OCI-LY1 (cell line): ENCODE measurements around the gene KHDC4.

Source experiments
- CTCF ChIP-seq: fragments of 200-600 bp; sonication (generic), shearing (Covaris generic); IDR thresholded peaks from 2 replicates; pipeline ENCODE4 v1.5.1; 2017; ENCODE audit warnings: mild to moderate bottlenecking, antibody characterized with exemption, low read length, moderate library complexity, mixed read lengths
- EZH2 ChIP-seq: fragments of 200-600 bp; sonication (generic), shearing (Covaris generic); IDR thresholded peaks from 2 replicates; pipeline ENCODE4 v1.8.0; 2017; ENCODE audit warnings: borderline replicate concordance, mixed run types, mild to moderate bottlenecking, antibody characterized with exemption, low read length, moderate library complexity, mixed read lengths

GRCh38 chr1:155940993-155941844 lies 7.0 kb upstream of the KHDC4 start, which contains the start of gene RXFP4:
- TF ChIP-seq CTCF (no peak), EZH2 (no peak)
